NK-92 (cell line): ENCODE measurements around the gene CACNA1D.

ENCODE experiments used
- DNase-seq: peaks from one replicate; lab custom pipeline; 2025; ENCODE audit not compliant: unreplicated experiment; lab: John Stamatoyannopoulos, UW

Gene CACNA1D

GRCh38 chr3:53775834-53776251 lies 281.4 kb downstream of the CACNA1D start:
- DNase-seq, result no peak

- DNase-seq, result no peak
Measured at GRCh38 chr3:53776494-53777101, 282.2 kb downstream of the CACNA1D start.

- no peak for DNase-seq
Measured at GRCh38 chr3:53777468-53777867, 283.1 kb downstream of the CACNA1D start.

GRCh38 chr3:53778153-53778552 lies 283.7 kb downstream of the CACNA1D start:
- DNase-seq, result no peak

- no peak for DNase-seq
Measured at GRCh38 chr3:53780171-53780570, 285.8 kb downstream of the CACNA1D start.

- no peak for DNase-seq
Measured at GRCh38 chr3:53780806-53781205, 286.4 kb downstream of the CACNA1D start.

- no peak for DNase-seq
Measured at GRCh38 chr3:53787016-53787415, 292.6 kb downstream of the CACNA1D start.

- no peak for DNase-seq
Measured at GRCh38 chr3:53788038-53788437, 293.6 kb downstream of the CACNA1D start.

- DNase-seq, result no peak
Measured at GRCh38 chr3:53789459-53789858, 295.0 kb downstream of the CACNA1D start.

- no peak for DNase-seq
Measured at GRCh38 chr3:53790470-53790869, 296.1 kb downstream of the CACNA1D start.

- DNase-seq, result no peak
Measured at GRCh38 chr3:53791317-53791716, 296.9 kb downstream of the CACNA1D start.

GRCh38 chr3:53792866-53793265 lies 298.5 kb downstream of the CACNA1D start:
- DNase-seq, result no peak

GRCh38 chr3:53794597-53794996 lies 300.2 kb downstream of the CACNA1D start:
- DNase-seq, result no peak

GRCh38 chr3:53795176-53795575 lies 300.8 kb downstream of the CACNA1D start:
- no peak for DNase-seq

- no peak for DNase-seq
Measured at GRCh38 chr3:53795789-53796560, 301.6 kb downstream of the CACNA1D start.

- DNase-seq, result no peak
Measured at GRCh38 chr3:53798144-53798543, 303.7 kb downstream of the CACNA1D start.

- no peak for DNase-seq
Measured at GRCh38 chr3:53799338-53799865, 305.0 kb downstream of the CACNA1D start.

GRCh38 chr3:53800041-53800906 lies 305.9 kb downstream of the CACNA1D start:
- DNase-seq, result no peak

GRCh38 chr3:53801319-53801718 lies 306.9 kb downstream of the CACNA1D start:
- no peak for DNase-seq

- DNase-seq, result no peak
Measured at GRCh38 chr3:53802256-53802880, 308.0 kb downstream of the CACNA1D start.
